GM12878 (cell line): ENCODE measurements around the gene FBXO3. TPM values are rescaled to one million over a fixed set of nuclear protein-coding genes. Genes with fewer than 3 reads are reported as not detected.

ENCODE experiments used
- CBX3 ChIP-seq: fragments of 200-600 bp; sonication (generic); IDR thresholded peaks from 2 replicates; pipeline ENCODE4 v1.6.1; 2016; ENCODE audit warnings: low read depth, borderline replicate concordance
- CHD4 ChIP-seq: fragments of 200-600 bp; sonication (generic); IDR thresholded peaks from 2 replicates; pipeline ENCODE4 v1.6.1; 2016; ENCODE audit warnings: mild to moderate bottlenecking
- NFYA ChIP-seq: IDR thresholded peaks from 2 replicates; pipeline ENCODE4 v1.6.1; 2011; ENCODE audit warnings: low read depth, mild to moderate bottlenecking, low read length, improper control_type of control experiment, borderline replicate concordance
- NR2C1 ChIP-seq: fragments of 450-650 bp; IDR thresholded peaks from 2 replicates; pipeline ENCODE4 v1.6.1; 2017; ENCODE audit warnings: antibody characterized with exemption, mild to moderate bottlenecking, moderate library complexity
- PML ChIP-seq: IDR thresholded peaks from 2 replicates; pipeline ENCODE4 v1.6.1; 2012; ENCODE audit warnings: low read length, inconsistent platforms
- POLR2AphosphoS2 ChIP-seq: IDR thresholded peaks from 2 replicates; pipeline ENCODE4 v1.6.1; 2011; ENCODE audit warnings: low read depth, mild to moderate bottlenecking, low read length, improper control_type of control experiment, moderate library complexity
- RAD21 ChIP-seq: IDR thresholded peaks from 2 replicates; pipeline ENCODE4 v1.6.1; 2011; ENCODE audit warnings: mild to moderate bottlenecking, low read depth, low read length, moderate library complexity; ENCODE audit not compliant: insufficient read depth
- RUNX3 ChIP-seq: IDR thresholded peaks from 2 replicates; pipeline ENCODE4 v1.6.1; 2012; ENCODE audit warnings: low read length, inconsistent platforms
- SPI1 ChIP-seq: IDR thresholded peaks from 2 replicates; pipeline ENCODE4 v1.6.1; 2011; ENCODE audit warnings: low read depth, mild to moderate bottlenecking, low read length, moderate library complexity, borderline replicate concordance; ENCODE audit not compliant: insufficient read depth
- STAT1 ChIP-seq: fragments of 450-650 bp; conservative IDR thresholded peaks from 2 replicates; pipeline ENCODE4 v1.6.1; 2014; ENCODE audit warnings: antibody characterized with exemption, mild to moderate bottlenecking
- TCF7 ChIP-seq: IDR thresholded peaks from 2 replicates; pipeline ENCODE4 v1.6.1; 2014; ENCODE audit warnings: antibody characterized with exemption, borderline replicate concordance
- polyA plus RNA-seq, 11 experiments: library from polyadenylated mRNA; depleted of rRNA in 4 of 11; unstranded in 6 of 11; stranded (reverse) in 5 of 11; fragments of >200 nt; fragmentation: Nextera tagmentation in 4 of 11; fragmentation: Illumina TruSeq in 1 of 11; extraction: Ambion mirVana in 4 of 11; extraction: Trizol in 1 of 11; gene quantifications; 1 replicate in 1 of 11; 2 replicates in 10 of 11; pipeline versions ENCODE4 v1.2.1 to v1.2.3, GENCODE V29; 2011 to 2016; ENCODE audit warnings: inconsistent platforms in 2 of 11, missing spikeins in 2 of 11, low read depth in 1 of 11
- total RNA-seq, 4 experiments: library from RNA; depleted of rRNA in 3 of 4; stranded (reverse); fragments of >200 nt in 3 of 4; fragmentation: Illumina TruSeq in 1 of 4; extraction: Trizol in 1 of 4; gene quantifications; 2 replicates each; pipeline versions ENCODE4 v1.2.1 to v1.2.3, GENCODE V29; 2013 to 2021
- TF ChIP-seq, protein P1 (sequence below): fragments of 450-650 bp; formaldehyde crosslinking; IDR thresholded peaks from 2 replicates; pipeline ENCODE4 v1.4.0; 2022; ENCODE audit warnings: mild to moderate bottlenecking, moderate library complexity
- TF ChIP-seq, protein P2 (sequence below): fragments of 450-650 bp; IDR thresholded peaks from 2 replicates; pipeline ENCODE4 v1.6.1; 2017; ENCODE audit warnings: mild to moderate bottlenecking, moderate library complexity
- TF ChIP-seq, protein P3 (sequence below): fragments of 450-650 bp; IDR thresholded peaks from 2 replicates; pipeline ENCODE4 v1.6.1; 2017; ENCODE audit warnings: mild to moderate bottlenecking, low read depth, inconsistent platforms; ENCODE audit not compliant: poor library complexity, severe bottlenecking
- TF ChIP-seq, protein P4 (sequence below): fragments of 450-650 bp; IDR thresholded peaks from 2 replicates; pipeline ENCODE4 v1.6.1; 2014; ENCODE audit warnings: mild to moderate bottlenecking
- TF ChIP-seq, protein P5 (sequence below): fragments of 450-650 bp; IDR thresholded peaks from 2 replicates; pipeline ENCODE4 v1.6.1; 2018; ENCODE audit warnings: borderline replicate concordance, mild to moderate bottlenecking; ENCODE audit not compliant: partially characterized antibody

FBXO3 gene
- total and polyA plus RNA-seq, 10 of the 15 experiments (the other 5 are each of a cell fraction or from before 2014, with no cell fraction given), result 8.9 to 33.4 (median 13.8) TPM

DNA sequence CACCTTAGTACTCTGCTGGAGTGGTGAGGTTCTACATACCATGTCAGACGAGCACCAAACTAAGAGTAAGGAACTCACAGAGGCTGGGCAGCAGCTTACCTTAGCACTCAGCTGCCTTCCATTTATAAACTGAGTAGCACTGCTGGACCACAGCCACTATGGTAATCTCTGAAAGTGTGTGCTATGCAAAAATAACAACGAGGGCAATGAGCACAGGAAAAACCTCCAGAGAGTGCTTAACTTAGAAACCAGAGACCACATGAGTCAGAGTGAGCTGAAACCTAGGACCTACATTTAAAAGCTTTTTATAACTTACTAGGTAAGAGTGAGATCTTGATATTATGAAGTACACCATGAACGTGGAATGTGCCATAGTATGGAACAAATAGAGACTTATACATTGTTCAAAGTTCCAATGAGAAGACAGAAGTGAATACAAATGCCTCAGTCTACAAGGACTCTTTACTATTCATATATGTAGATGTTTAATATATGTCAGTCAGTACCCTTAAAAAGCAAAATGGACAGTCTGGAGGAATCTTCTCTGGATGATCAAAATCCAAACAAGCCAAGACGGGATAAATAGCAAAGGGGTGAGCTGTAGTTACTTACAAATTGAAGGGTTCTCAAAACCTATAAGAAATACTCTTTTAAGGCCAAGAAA lies 20.9 kb downstream of the FBXO3 start (continued):
- TF ChIP-seq, protein P1, sequence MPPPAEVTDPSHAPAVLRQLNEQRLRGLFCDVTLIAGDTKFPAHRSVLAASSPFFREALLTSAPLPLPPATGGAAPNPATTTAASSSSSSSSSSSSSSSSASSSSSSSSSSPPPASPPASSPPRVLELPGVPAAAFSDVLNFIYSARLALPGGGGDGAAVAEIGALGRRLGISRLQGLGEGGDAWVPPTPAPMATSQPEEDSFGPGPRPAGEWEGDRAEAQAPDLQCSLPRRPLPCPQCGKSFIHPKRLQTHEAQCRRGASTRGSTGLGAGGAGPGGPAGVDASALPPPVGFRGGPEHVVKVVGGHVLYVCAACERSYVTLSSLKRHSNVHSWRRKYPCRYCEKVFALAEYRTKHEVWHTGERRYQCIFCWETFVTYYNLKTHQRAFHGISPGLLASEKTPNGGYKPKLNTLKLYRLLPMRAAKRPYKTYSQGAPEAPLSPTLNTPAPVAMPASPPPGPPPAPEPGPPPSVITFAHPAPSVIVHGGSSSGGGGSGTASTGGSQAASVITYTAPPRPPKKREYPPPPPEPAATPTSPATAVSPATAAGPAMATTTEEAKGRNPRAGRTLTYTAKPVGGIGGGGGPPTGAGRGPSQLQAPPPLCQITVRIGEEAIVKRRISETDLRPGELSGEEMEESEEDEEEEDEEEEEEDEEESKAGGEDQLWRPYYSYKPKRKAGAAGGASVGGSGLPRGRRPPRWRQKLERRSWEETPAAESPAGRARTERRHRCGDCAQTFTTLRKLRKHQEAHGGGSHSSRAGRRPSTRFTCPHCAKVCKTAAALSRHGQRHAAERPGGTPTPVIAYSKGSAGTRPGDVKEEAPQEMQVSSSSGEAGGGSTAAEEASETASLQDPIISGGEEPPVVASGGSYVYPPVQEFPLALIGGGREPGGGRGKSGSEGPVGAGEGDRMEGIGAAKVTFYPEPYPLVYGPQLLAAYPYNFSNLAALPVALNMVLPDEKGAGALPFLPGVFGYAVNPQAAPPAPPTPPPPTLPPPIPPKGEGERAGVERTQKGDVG (CRISPR knock-in tag), result no peak
- TF ChIP-seq NR2C1, result no peak
- TF ChIP-seq, protein P2, sequence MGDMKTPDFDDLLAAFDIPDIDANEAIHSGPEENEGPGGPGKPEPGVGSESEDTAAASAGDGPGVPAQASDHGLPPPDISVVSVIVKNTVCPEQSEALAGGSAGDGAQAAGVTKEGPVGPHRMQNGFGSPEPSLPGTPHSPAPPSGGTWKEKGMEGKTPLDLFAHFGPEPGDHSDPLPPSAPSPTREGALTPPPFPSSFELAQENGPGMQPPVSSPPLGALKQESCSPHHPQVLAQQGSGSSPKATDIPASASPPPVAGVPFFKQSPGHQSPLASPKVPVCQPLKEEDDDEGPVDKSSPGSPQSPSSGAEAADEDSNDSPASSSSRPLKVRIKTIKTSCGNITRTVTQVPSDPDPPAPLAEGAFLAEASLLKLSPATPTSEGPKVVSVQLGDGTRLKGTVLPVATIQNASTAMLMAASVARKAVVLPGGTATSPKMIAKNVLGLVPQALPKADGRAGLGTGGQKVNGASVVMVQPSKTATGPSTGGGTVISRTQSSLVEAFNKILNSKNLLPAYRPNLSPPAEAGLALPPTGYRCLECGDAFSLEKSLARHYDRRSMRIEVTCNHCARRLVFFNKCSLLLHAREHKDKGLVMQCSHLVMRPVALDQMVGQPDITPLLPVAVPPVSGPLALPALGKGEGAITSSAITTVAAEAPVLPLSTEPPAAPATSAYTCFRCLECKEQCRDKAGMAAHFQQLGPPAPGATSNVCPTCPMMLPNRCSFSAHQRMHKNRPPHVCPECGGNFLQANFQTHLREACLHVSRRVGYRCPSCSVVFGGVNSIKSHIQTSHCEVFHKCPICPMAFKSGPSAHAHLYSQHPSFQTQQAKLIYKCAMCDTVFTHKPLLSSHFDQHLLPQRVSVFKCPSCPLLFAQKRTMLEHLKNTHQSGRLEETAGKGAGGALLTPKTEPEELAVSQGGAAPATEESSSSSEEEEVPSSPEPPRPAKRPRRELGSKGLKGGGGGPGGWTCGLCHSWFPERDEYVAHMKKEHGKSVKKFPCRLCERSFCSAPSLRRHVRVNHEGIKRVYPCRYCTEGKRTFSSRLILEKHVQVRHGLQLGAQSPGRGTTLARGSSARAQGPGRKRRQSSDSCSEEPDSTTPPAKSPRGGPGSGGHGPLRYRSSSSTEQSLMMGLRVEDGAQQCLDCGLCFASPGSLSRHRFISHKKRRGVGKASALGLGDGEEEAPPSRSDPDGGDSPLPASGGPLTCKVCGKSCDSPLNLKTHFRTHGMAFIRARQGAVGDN, result no peak
- TF ChIP-seq CHD4, result no peak
- peak; percentile 31; the same call in 1 of the 2 replicates for TF ChIP-seq PML
- TF ChIP-seq CBX3, result no peak
- TF ChIP-seq SPI1, result no peak
- no peak for TF ChIP-seq STAT1
- no peak for TF ChIP-seq TCF7
- TF ChIP-seq POLR2AphosphoS2, result no peak
- TF ChIP-seq, protein P3, sequence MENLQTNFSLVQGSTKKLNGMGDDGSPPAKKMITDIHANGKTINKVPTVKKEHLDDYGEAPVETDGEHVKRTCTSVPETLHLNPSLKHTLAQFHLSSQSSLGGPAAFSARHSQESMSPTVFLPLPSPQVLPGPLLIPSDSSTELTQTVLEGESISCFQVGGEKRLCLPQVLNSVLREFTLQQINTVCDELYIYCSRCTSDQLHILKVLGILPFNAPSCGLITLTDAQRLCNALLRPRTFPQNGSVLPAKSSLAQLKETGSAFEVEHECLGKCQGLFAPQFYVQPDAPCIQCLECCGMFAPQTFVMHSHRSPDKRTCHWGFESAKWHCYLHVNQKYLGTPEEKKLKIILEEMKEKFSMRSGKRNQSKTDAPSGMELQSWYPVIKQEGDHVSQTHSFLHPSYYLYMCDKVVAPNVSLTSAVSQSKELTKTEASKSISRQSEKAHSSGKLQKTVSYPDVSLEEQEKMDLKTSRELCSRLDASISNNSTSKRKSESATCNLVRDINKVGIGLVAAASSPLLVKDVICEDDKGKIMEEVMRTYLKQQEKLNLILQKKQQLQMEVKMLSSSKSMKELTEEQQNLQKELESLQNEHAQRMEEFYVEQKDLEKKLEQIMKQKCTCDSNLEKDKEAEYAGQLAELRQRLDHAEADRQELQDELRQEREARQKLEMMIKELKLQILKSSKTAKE, result no peak
- TF ChIP-seq, protein P4, sequence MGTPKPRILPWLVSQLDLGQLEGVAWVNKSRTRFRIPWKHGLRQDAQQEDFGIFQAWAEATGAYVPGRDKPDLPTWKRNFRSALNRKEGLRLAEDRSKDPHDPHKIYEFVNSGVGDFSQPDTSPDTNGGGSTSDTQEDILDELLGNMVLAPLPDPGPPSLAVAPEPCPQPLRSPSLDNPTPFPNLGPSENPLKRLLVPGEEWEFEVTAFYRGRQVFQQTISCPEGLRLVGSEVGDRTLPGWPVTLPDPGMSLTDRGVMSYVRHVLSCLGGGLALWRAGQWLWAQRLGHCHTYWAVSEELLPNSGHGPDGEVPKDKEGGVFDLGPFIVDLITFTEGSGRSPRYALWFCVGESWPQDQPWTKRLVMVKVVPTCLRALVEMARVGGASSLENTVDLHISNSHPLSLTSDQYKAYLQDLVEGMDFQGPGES, result no peak
- TF ChIP-seq, protein P5, sequence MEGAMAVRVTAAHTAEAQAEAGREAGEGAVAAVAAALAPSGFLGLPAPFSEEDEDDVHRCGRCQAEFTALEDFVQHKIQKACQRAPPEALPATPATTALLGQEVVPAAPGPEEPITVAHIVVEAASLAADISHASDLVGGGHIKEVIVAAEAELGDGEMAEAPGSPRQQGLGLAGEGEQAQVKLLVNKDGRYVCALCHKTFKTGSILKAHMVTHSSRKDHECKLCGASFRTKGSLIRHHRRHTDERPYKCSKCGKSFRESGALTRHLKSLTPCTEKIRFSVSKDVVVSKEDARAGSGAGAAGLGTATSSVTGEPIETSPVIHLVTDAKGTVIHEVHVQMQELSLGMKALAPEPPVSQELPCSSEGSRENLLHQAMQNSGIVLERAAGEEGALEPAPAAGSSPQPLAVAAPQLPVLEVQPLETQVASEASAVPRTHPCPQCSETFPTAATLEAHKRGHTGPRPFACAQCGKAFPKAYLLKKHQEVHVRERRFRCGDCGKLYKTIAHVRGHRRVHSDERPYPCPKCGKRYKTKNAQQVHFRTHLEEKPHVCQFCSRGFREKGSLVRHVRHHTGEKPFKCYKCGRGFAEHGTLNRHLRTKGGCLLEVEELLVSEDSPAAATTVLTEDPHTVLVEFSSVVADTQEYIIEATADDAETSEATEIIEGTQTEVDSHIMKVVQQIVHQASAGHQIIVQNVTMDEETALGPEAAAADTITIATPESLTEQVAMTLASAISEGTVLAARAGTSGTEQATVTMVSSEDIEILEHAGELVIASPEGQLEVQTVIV, result no peak
- peak; percentile 94 for TF ChIP-seq RUNX3
- TF ChIP-seq RAD21, result no peak
- TF ChIP-seq NFYA, result no peak
